T-helper 2 cell treated with Interferon-gamma antibody and Interleukin-4, amounts not matched to agents 5 μg/mL and 100 μg/mL, for 36 hours (primary cell): ENCODE data around the gene ZNF446.
"Not testable (repeated sequence)": the region's sequence is repeated elsewhere in the genome, so short reads cannot be mapped to it uniquely, and the experiment has no call there.

Experiments used
- DNase-seq: peaks from one replicate; pipeline ENCODE4 v3.0.0; 2021; ENCODE audit warnings: low spot score
- H3K27ac Mint-ChIP-seq: one replicate; pipeline ENCODE4 v1.8.0; 2021; ENCODE audit warnings: mild to moderate bottlenecking, mixed read lengths
- H3K27me3 Mint-ChIP-seq: one replicate; pipeline ENCODE4 v1.8.0; 2021; ENCODE audit warnings: low read depth, mixed read lengths
- H3K36me3 Mint-ChIP-seq: one replicate; pipeline ENCODE4 v1.8.0; 2021; ENCODE audit warnings: low read depth, mixed read lengths
- H3K4me1 Mint-ChIP-seq: one replicate; pipeline ENCODE4 v1.8.0; 2021; ENCODE audit warnings: low read depth, mixed read lengths
- H3K4me3 Mint-ChIP-seq: one replicate; pipeline ENCODE4 v1.8.0; 2022; ENCODE audit warnings: mild to moderate bottlenecking, moderate library complexity, mixed read lengths
- H3K9me3 Mint-ChIP-seq: one replicate; pipeline ENCODE4 v1.8.0; 2021; ENCODE audit warnings: mixed read lengths

The ZNF446 gene

GRCh38 chr19:58456111-58456510 lies 20.0 kb upstream of the ZNF446 start:
- Mint-ChIP-seq H3K36me3 (peaks cover 25% of the 10 kb centered on the region), H3K4me3 (no peak overlapping the region), H3K4me1 (peaks cover 9% of the 10 kb centered on the region), H3K27ac (no peak overlapping the region), H3K9me3 (no peaks in the 10 kb centered on the region), H3K27me3 (peaks cover 2% of the 10 kb centered on the region)
- no peak for DNase-seq

- H3K4me1 Mint-ChIP-seq: no peaks in the 10 kb centered on the region
- peaks cover 18% of the 10 kb centered on the region for H3K36me3 Mint-ChIP-seq
- no peaks in the 10 kb centered on the region for H3K27me3 Mint-ChIP-seq
- H3K9me3 Mint-ChIP-seq: no peaks in the 10 kb centered on the region
- H3K27ac Mint-ChIP-seq: no peak overlapping the region
- H3K4me3 Mint-ChIP-seq: no peak overlapping the region
- no peak for DNase-seq
Observed at GRCh38 chr19:58460039-58460438, 16.1 kb upstream of the ZNF446 start.

GRCh38 chr19:58466089-58466759 lies 9.9 kb upstream of the ZNF446 start:
- Mint-ChIP-seq H3K27ac (no peak overlapping the region), H3K36me3 (peaks cover 1% of the 10 kb centered on the region), H3K4me1 (peaks cover 12% of the 10 kb centered on the region), H3K27me3 (peaks cover 2% of the 10 kb centered on the region), H3K9me3 (no peaks in the 10 kb centered on the region), H3K4me3 (peak overlapping the region; percentile 85)
- no peak for DNase-seq

- DNase-seq: peak; percentile 97
- peak within 1 kb of the TSS; percentile 85 for H3K4me3 Mint-ChIP-seq
- peak within 1 kb of the TSS; percentile 81 for H3K27ac Mint-ChIP-seq
- no peaks in the 10 kb centered on the region for H3K9me3 Mint-ChIP-seq
- H3K36me3 Mint-ChIP-seq: peaks cover 1% of the 10 kb centered on the region
- peaks cover 12% of the 10 kb centered on the region for H3K4me1 Mint-ChIP-seq
- H3K27me3 Mint-ChIP-seq: peaks cover 2% of the 10 kb centered on the region
Observed at GRCh38 chr19:58466760-58467589, 9.2 kb upstream of the ZNF446 start, which contains the start of gene ZNF324. TSS of gene ZNF324 (plus strand) at chr19:58467080. CDS start at chr19:58469186, 2,106 bp downstream.

GRCh38 chr19:58468216-58468839 lies 7.8 kb upstream of the ZNF446 start:
- peak overlapping the region; percentile 22 for H3K27ac Mint-ChIP-seq
- H3K27me3 Mint-ChIP-seq: peaks cover 2% of the 10 kb centered on the region
- DNase-seq: no peak

GRCh38 chr19:58469241-58470013 lies 6.7 kb upstream of the ZNF446 start:
- Mint-ChIP-seq H3K4me3 (no peak overlapping the region), H3K4me1 (peaks cover 17% of the 10 kb centered on the region), H3K27ac (no peak overlapping the region), H3K9me3 (no peaks in the 10 kb centered on the region), H3K36me3 (peaks cover 9% of the 10 kb centered on the region), H3K27me3 (peaks cover 2% of the 10 kb centered on the region)
- no peak for DNase-seq

More at GRCh38 chr19:58468216-58468839, 7.8 kb upstream of the ZNF446 start:
- Mint-ChIP-seq H3K36me3 (peaks cover 5% of the 10 kb centered on the region), H3K4me1 (peaks cover 12% of the 10 kb centered on the region), H3K4me3 (peak overlapping the region; percentile 85), H3K9me3 (no peaks in the 10 kb centered on the region)

GRCh38 chr19:58470837-58471543 lies 5.2 kb upstream of the ZNF446 start:
- not testable (repeated sequence) for DNase-seq, H3K27ac Mint-ChIP-seq, H3K4me3 Mint-ChIP-seq, H3K9me3 Mint-ChIP-seq, H3K27me3 Mint-ChIP-seq, H3K36me3 Mint-ChIP-seq
- peaks cover 20% of the 10 kb centered on the region for H3K4me1 Mint-ChIP-seq

- no peak overlapping the region for H3K4me3 Mint-ChIP-seq
Observed at GRCh38 chr19:58471736-58472135, 4.4 kb upstream of the ZNF446 start.

GRCh38 chr19:58473775-58474174 lies 2.4 kb upstream of the ZNF446 start:
- peaks cover 9% of the 10 kb centered on the region for H3K36me3 Mint-ChIP-seq
- H3K9me3 Mint-ChIP-seq: no peaks in the 10 kb centered on the region
- no peak overlapping the region for H3K27ac Mint-ChIP-seq
- no peaks in the 10 kb centered on the region for H3K27me3 Mint-ChIP-seq
- H3K4me3 Mint-ChIP-seq: peak overlapping the region; percentile 88
- H3K4me1 Mint-ChIP-seq: peaks cover 12% of the 10 kb centered on the region
- no peak for DNase-seq

More at GRCh38 chr19:58471736-58472135, 4.4 kb upstream of the ZNF446 start:
- no peaks in the 10 kb centered on the region for H3K9me3 Mint-ChIP-seq
- peaks cover 9% of the 10 kb centered on the region for H3K36me3 Mint-ChIP-seq
- peaks cover 20% of the 10 kb centered on the region for H3K4me1 Mint-ChIP-seq
- no peak for DNase-seq
- no peaks in the 10 kb centered on the region for H3K27me3 Mint-ChIP-seq
- no peak overlapping the region for H3K27ac Mint-ChIP-seq

GRCh38 chr19:58474291-58474996 lies 1.7 kb upstream of the ZNF446 start:
- Mint-ChIP-seq H3K9me3 (no peaks in the 10 kb centered on the region), H3K4me3 (peak overlapping the region; percentile 88), H3K4me1 (peaks cover 12% of the 10 kb centered on the region), H3K27ac (peak overlapping the region; percentile 34), H3K36me3 (peaks cover 11% of the 10 kb centered on the region), H3K27me3 (no peaks in the 10 kb centered on the region)
- DNase-seq: no peak

- Mint-ChIP-seq H3K27me3 (no peaks in the 10 kb centered on the region), H3K27ac (peak overlapping the region; percentile 99), H3K9me3 (no peaks in the 10 kb centered on the region), H3K4me3 (peak overlapping the region; percentile 88), H3K36me3 (peaks cover 9% of the 10 kb centered on the region), H3K4me1 (peaks cover 12% of the 10 kb centered on the region)
- DNase-seq: no peak
Observed at GRCh38 chr19:58474997-58475713, 997 bp upstream of the ZNF446 start.

GRCh38 chr19:58476498-58477015 lies 405 bp downstream of the ZNF446 start:
- H3K9me3 Mint-ChIP-seq: no peaks in the 10 kb centered on the region
- no peaks in the 10 kb centered on the region for H3K27me3 Mint-ChIP-seq
- H3K27ac Mint-ChIP-seq: peak overlapping the region; percentile 99
- H3K4me1 Mint-ChIP-seq: peaks cover 12% of the 10 kb centered on the region
- DNase-seq: no peak
- H3K4me3 Mint-ChIP-seq: peak overlapping the region; percentile 88
- H3K36me3 Mint-ChIP-seq: peaks cover 9% of the 10 kb centered on the region
